Right kidney (tissue), 9 donors: ENCODE results near the gene DLL4.
A peak's percentile ranks its signal among the peaks of the same experiment; 100 is the strongest.

Experiments used
- DNase-seq: peaks from one replicate; pipeline ENCODE4 v3.0.0-alpha.2; 2016
- long read RNA-seq, 8 donors: transcript quantifications; one replicate each; lab custom pipeline, GENCODE V29; 2026

DLL4 gene
- long read RNA-seq, donor 1, partial matches to known transcripts, result 0 of 2 reads
- long read RNA-seq, donor 1, other reads (novel, unspliced or antisense), result 0 of 2 reads
- long read RNA-seq, donor 2, result 0 reads
- long read RNA-seq, donor 3, result 0 reads
- long read RNA-seq, donor 4, partial matches to known transcripts, result 0 of 1 reads
- long read RNA-seq, donor 4, other reads (novel, unspliced or antisense), result 0 of 1 reads
- long read RNA-seq, donor 5, partial matches to known transcripts, result 0 of 1 reads
- long read RNA-seq, donor 5, other reads (novel, unspliced or antisense), result 0 of 1 reads
- long read RNA-seq, donor 6, partial matches to known transcripts, result 0 of 3 reads
- long read RNA-seq, donor 6, other reads (novel, unspliced or antisense), result 0 of 3 reads
- long read RNA-seq, donor 7, result 0 reads
- long read RNA-seq, donor 8, partial matches to known transcripts, result 0 of 2 reads
- long read RNA-seq, donor 8, other reads (novel, unspliced or antisense), result 0 of 2 reads

GRCh38 chr15:40928821-40929659, at the start of gene DLL4:
Gene DLL4, plus strand, starts transcription at chr15:40929340. Its CDS starts 329 bp downstream, at chr15:40929669.
- DNase-seq, result peak; percentile 84

DNA sequence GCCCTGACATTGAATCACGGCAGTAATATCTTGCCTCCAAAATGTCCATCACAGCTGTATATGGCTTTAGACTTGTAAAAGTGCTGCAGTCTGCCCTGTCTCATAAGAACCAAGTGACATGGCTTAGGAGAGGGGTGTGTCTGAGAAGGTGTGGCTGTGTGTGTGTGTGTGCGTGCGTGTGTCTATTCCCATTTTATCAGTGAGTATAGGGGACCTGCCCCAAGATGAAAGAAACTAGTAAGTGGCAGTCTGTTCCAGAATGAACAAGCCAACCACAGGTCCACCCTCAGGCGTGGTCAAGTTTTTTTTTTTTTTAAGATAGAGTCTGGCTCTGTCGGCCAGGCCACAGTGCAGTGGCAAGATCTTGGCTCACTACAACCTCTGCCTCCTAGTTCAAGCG, 49.5 kb upstream of the DLL4 start:
- no peak for DNase-seq

- DNase-seq, result no peak
These were observed 47.8 kb upstream of the DLL4 start for GRCh38 chr15:40881351-40881750.

- DNase-seq, result no peak
These were observed 42.6 kb upstream of the DLL4 start for GRCh38 chr15:40886586-40886985.

- no peak for DNase-seq
These were observed 40.0 kb upstream of the DLL4 start for GRCh38 chr15:40889112-40889511.

DNA sequence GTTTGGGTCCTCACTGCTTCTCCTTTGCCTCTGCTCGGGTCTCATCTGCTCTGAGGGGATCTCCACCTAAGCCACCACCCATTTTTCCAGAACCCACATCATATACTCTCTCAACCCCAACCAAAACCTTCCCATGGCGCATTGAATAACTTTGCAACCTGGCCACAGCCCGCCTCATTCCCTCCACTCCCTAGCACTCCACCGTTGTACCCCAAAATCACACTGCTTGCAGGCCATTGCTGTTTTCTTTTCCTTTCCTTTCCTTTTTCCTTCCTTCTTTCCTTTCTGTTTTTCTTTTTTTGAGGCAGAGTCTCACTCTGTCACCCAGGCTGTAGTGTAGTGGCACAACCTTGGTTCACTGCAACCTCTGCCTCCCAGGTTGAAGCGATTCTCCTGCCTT, 38.0 kb upstream of the DLL4 start:
- DNase-seq, result no peak

DNA sequence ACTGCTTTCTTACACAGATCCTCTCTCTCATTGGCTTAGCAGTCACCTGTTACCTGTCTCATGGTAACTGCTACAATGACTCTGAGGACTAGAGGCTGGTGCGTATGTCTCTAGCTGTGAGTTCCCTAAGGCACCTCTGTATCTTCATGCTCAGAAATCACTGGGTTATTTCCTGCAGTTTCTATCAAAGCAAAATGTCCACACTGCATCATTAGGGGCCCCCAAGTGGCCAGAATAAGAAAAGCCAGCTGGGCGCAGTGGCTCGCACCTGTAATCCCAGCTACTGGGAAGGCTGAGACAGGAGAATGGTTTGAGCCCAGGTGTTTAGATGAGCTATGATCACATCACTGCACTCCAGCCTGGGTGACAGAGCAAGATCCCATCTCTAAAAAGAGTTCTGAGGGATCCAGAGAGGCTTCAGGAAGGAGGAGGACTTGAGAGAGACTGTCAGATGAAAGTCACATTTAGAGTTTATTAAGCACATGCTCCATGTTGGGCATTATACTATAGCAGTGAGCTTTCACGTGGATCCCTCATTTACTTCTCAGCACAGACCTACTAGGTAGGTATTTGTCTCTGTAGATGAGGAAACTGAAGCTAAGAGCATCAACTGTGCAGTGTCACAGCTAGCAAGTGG, 37.2 kb upstream of the DLL4 start:
- peak; percentile 51 for DNase-seq

- DNase-seq, result no peak
These were observed 36.6 kb upstream of the DLL4 start for GRCh38 chr15:40892447-40893012.

DNA sequence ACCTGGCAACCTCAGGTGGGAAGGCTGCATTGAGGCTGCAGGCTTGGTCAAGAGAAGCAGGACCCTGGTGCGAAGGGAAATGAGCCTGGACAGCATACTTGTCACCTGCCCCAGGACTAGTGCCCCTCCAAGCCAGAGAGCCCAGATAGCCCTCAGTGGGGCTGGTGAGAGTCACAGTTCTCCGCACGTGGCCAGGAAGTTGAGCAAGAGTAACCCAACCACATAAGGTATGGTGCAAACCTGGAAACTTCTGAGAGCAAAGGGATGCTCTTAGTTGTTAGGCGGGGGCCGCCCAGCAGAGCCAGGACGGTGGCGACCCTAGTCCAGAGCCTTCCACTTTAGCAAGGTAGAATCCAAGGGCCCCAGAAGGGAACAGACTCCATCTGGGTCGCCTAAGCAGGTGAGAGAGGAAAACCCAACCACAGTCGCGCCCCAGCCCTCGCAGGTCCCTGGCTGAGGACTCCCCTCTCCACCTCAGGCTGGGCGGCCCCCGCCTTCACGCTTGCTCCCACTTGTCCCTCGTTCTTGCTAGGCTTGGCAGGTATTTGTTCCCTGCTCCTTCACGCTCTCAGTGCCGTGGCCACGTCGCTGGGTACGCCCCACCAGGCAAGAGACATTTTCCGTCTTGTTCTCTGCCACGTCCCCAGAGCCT, 36.0 kb upstream of the DLL4 start:
- DNase-seq, result no peak

- DNase-seq, result peak; percentile 97
These were observed 35.1 kb upstream of the DLL4 start, which contains the start of gene VPS18 for GRCh38 chr15:40893733-40894680. Gene VPS18, plus strand, starts transcription at chr15:40894450. Its CDS starts 319 bp downstream, at chr15:40894769.

DNA sequence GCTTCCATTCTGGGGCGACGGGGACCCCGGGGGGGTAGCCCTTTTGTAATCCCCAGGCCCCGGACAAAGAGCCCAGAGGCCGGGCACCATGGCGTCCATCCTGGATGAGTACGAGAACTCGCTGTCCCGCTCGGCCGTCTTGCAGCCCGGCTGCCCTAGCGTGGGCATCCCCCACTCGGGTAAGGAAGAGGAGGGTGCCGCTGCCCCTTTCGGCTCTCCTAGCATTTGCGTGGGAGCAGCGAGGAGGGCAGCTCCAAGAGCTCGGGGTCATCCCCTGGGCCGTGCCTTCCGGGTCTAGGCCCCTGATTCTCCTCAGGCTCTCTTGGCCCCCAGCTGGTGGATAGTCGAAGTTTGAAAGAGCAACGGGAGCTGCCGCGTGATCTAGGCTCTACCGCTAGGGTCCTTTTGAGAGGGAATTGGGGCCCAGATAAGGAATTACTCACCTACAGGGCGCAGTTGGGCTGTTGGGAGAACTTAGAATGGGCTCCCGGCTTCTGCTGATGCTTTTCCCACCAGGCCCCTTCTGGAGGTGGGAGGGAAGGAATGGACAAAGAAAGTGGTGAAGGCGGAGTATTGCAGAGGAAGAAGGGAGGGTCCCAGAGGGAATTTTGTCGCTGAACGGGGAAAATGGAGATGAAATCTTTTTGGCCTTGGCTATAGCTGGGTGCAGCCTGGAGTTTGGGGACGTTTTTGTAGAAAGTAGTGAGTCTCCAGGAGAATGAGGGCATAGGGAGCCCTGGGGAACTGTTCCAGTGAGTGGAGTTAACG, 34.3 kb upstream of the DLL4 start:
- DNase-seq, result no peak

- no peak for DNase-seq
These were observed 29.5 kb upstream of the DLL4 start for GRCh38 chr15:40899536-40900207.

DNA sequence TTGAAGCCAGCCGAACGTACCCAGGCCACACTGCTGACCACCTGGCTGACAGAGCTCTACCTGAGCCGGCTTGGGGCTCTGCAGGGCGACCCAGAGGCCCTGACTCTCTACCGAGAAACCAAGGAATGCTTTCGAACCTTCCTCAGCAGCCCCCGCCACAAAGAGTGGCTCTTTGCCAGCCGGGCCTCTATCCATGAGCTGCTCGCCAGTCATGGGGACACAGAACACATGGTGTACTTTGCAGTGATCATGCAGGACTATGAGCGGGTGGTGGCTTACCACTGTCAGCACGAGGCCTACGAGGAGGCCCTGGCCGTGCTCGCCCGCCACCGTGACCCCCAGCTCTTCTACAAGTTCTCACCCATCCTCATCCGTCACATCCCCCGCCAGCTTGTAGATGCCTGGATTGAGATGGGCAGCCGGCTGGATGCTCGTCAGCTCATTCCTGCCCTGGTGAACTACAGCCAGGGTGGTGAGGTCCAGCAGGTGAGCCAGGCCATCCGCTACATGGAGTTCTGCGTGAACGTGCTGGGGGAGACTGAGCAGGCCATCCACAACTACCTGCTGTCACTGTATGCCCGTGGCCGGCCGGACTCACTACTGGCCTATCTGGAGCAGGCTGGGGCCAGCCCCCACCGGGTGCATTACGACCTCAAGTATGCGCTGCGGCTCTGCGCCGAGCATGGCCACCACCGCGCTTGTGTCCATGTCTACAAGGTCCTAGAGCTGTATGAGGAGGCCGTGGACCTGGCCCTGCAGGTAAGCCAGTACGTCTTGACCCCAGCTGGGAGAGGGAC, 28.7 kb upstream of the DLL4 start:
- DNase-seq, result no peak

DNA sequence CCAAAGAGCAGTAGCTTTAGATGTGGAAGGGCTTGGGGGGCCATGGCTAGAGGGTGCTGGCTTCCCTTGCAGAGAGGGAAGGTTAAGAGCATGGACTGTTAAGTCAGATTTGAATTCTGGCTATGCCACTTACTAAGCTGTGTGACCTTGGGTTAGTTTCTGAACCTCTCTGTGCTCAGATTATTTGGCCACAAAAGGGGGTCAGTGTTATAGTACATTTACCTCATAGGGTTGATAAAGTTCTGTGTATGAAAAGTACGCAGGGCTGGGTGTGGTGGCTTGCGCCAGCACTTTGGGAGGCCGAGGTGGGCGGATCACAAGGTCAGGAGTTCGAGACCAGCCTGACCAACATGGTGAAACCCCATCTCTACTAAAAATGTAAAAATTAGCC, 28.1 kb upstream of the DLL4 start:
- DNase-seq, result no peak

DNA sequence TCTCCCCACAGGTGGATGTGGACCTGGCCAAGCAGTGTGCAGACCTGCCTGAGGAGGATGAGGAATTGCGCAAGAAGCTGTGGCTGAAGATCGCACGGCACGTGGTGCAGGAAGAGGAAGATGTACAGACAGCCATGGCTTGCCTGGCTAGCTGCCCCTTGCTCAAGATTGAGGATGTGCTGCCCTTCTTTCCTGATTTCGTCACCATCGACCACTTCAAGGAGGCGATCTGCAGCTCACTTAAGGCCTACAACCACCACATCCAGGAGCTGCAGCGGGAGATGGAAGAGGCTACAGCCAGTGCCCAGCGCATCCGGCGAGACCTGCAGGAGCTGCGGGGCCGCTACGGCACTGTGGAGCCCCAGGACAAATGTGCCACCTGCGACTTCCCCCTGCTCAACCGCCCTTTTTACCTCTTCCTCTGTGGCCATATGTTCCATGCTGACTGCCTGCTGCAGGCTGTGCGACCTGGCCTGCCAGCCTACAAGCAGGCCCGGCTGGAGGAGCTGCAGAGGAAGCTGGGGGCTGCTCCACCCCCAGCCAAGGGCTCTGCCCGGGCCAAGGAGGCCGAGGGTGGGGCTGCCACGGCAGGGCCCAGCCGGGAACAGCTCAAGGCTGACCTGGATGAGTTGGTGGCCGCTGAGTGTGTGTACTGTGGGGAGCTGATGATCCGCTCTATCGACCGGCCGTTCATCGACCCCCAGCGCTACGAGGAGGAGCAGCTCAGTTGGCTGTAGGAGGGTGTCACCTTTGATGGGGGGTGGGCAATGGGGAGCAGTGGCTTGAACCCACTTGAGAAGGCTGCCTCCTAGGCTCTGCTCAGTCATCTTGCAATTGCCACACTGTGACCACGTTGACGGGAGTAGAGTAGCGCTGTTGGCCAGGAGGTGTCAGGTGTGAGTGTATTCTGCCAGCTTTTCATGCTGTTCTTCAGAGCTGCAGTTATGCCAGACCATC, 26.3 kb upstream of the DLL4 start:
- DNase-seq, result no peak

DNA sequence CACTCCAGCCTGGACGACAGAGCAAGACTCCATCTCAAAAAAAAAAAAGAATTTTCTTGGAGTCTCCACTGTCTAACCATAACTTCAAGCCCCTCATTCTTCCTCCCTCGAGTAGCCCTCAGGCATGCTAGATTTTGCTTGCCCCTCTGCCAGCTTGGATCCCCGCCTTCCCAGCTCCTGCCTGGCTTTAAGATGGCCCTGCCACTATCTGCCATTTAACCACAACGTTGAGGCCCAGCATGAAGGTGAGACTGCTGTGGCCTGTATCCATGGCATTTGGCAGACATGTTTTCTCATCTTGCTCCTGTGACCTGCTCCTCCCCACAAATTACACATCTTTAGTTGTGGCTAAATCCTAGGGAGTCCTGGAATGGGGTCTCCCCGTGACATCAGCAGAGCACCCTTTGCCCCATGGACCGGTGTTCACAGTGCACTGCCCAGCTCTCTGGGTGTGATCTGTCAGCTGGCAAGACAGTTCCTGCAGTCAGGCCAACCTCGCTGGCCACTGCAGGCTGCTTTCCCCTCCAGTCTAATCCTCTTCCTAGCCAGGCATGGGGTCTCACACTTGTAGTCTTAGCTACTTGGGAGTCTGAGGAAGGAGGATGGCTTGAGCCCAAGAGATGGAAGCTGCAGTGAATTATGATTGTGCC, 24.5 kb upstream of the DLL4 start:
- DNase-seq, result no peak
